H1 (cell line): ENCODE data around the gene C3orf62.

Source experiments
- BRCA1 ChIP-seq: IDR thresholded peaks from 2 replicates; pipeline ENCODE4 v1.6.1; 2012; ENCODE audit warnings: low read depth, low read length, improper control_type of control experiment
- CHD1 ChIP-seq: IDR thresholded peaks from 2 replicates; pipeline ENCODE4 v1.6.1; 2012; ENCODE audit warnings: low read depth, low read length, improper control_type of control experiment
- EZH2 ChIP-seq: fragments of 200-600 bp; sonication (generic); IDR thresholded peaks from 2 replicates; pipeline ENCODE4 v1.7.1; 2012; ENCODE audit warnings: low read depth, mild to moderate bottlenecking, moderate library complexity, low read length, inconsistent platforms; ENCODE audit not compliant: severe bottlenecking
- POLR2A ChIP-seq, 2 experiments: IDR thresholded peaks; 1 replicate in 1 of 2; 2 replicates in 1 of 2; pipeline ENCODE4 v1.6.1; 2011; ENCODE audit warnings: low read depth in 2 of 2, low read length in 2 of 2, mild to moderate bottlenecking in 2 of 2; ENCODE audit errors: control extremely low read depth in 1 of 2
- RFX5 ChIP-seq: IDR thresholded peaks from 2 replicates; pipeline ENCODE4 v1.6.1; 2011; ENCODE audit warnings: low read depth, low read length, improper control_type of control experiment, borderline replicate concordance
- SIN3A ChIP-seq, 2 experiments: IDR thresholded peaks in 1 of 2; conservative IDR thresholded peaks in 1 of 2; 2 replicates each; pipeline ENCODE4 v1.6.1; 2011 to 2012; ENCODE audit warnings: low read length in 2 of 2, improper control_type of control experiment in 1 of 2, low read depth in 1 of 2, mild to moderate bottlenecking in 1 of 2
- YY1 ChIP-seq: IDR thresholded peaks from 2 replicates; pipeline ENCODE4 v1.6.1; 2011; ENCODE audit warnings: low read depth, mild to moderate bottlenecking, low read length
- TF ChIP-seq, protein P1 (sequence below), 3 experiments: IDR thresholded peaks; 1 replicate in 2 of 3; 2 replicates in 1 of 3; pipeline versions ENCODE4 v1.5.1 to v1.6.1; 2011; ENCODE audit warnings: low read length in 3 of 3, mild to moderate bottlenecking in 3 of 3, inconsistent platforms in 2 of 3, low read depth in 1 of 3, moderate library complexity in 1 of 3; ENCODE audit not compliant: insufficient read depth in 1 of 3; ENCODE audit errors: control extremely low read depth in 1 of 3

DNA sequence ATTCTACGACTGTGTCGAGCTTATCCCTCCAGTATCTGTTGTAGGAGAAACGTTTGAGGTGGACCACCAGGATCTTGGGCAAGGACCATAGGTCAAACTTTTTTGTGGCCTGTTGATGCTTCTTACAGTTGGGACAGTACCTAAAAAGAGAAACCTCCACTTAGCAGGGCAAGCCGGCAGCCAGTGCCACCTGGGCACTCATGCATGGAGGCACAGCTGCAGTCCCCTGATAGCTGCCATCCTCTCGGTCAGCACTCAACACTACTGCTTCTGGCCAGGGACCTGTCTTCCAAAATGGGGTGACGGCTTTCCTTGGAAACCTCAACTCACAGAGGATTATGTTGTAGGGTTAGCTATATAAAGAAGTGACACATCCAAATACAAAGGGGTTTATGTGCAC, 7.0 kb upstream of the C3orf62 start:
- TF ChIP-seq, protein P1, sequence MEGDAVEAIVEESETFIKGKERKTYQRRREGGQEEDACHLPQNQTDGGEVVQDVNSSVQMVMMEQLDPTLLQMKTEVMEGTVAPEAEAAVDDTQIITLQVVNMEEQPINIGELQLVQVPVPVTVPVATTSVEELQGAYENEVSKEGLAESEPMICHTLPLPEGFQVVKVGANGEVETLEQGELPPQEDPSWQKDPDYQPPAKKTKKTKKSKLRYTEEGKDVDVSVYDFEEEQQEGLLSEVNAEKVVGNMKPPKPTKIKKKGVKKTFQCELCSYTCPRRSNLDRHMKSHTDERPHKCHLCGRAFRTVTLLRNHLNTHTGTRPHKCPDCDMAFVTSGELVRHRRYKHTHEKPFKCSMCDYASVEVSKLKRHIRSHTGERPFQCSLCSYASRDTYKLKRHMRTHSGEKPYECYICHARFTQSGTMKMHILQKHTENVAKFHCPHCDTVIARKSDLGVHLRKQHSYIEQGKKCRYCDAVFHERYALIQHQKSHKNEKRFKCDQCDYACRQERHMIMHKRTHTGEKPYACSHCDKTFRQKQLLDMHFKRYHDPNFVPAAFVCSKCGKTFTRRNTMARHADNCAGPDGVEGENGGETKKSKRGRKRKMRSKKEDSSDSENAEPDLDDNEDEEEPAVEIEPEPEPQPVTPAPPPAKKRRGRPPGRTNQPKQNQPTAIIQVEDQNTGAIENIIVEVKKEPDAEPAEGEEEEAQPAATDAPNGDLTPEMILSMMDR (IDR thresholded peaks at IDR 0.05; ENCODE audit: control extremely low read depth in 1 of 3, insufficient read depth in 1 of 3, low read depth in 1 of 3, low read length in 3 of 3) = no peak
- TF ChIP-seq SIN3A (conservative IDR thresholded peaks at IDR 0.05 in 1 of 2, IDR thresholded peaks at IDR 0.05 in 1 of 2; ENCODE audit: low read depth in 1 of 2, low read length in 2 of 2) = no peak
- TF ChIP-seq BRCA1 = no peak
- no peak for TF ChIP-seq CHD1
- no peak for TF ChIP-seq POLR2A (IDR thresholded peaks at IDR 0.05; ENCODE audit: control extremely low read depth in 1 of 2, low read depth in 2 of 2, low read length in 2 of 2)
- no peak for TF ChIP-seq YY1
- no peak for TF ChIP-seq EZH2
- TF ChIP-seq RFX5 = no peak
